MM.1S (cell line): Measurements from ENCODE around the gene ZNF771.

Source experiments
- DNase-seq: peaks from one replicate; pipeline ENCODE4 v3.0.0-alpha.2; 2015
- H2AFZ ChIP-seq: fragments of 300-600 bp; sonication (generic); 2 replicates; pipeline ENCODE4 v1.6.0; 2016; ENCODE audit warnings: antibody characterized with exemption, low read length
- H3F3A ChIP-seq: fragments of 300-600 bp; sonication (generic); 2 replicates; pipeline ENCODE4 v1.6.1; 2016; ENCODE audit warnings: mild to moderate bottlenecking, antibody characterized with exemption, low read length, moderate library complexity, mixed read lengths; ENCODE audit not compliant: insufficient read depth
- H3K27ac ChIP-seq: fragments of 300-600 bp; sonication (generic); 2 replicates; pipeline ENCODE4 v1.5.1; 2016; ENCODE audit warnings: mild to moderate bottlenecking, low read length
- H3K27me3 ChIP-seq: fragments of 300-600 bp; sonication (generic); replicated peaks from 2 replicates; pipeline ENCODE4 v1.6.0; 2016; ENCODE audit warnings: low read length; ENCODE audit not compliant: insufficient read depth
- H3K36me3 ChIP-seq: fragments of 300-600 bp; sonication (generic); replicated peaks from 2 replicates; pipeline ENCODE4 v1.6.1; 2016; ENCODE audit warnings: mild to moderate bottlenecking, low read length, mixed read lengths; ENCODE audit not compliant: insufficient read depth
- H3K4me1 ChIP-seq: fragments of 300-600 bp; sonication (generic); 2 replicates; pipeline ENCODE4 v1.6.1; 2016; ENCODE audit warnings: low read length, mixed read lengths
- H3K4me2 ChIP-seq: fragments of 300-600 bp; sonication (generic); 2 replicates; pipeline ENCODE4 v1.6.0; 2016; ENCODE audit warnings: low read depth, low read length
- H3K4me3 ChIP-seq: fragments of 300-600 bp; sonication (generic); 2 replicates; pipeline ENCODE4 v1.5.1; 2016; ENCODE audit warnings: low read length, mixed read lengths
- H3K79me2 ChIP-seq: fragments of 300-600 bp; sonication (generic); 2 replicates; pipeline ENCODE4 v1.6.1; 2016; ENCODE audit warnings: mixed run types, low read length, mixed read lengths
- H3K9ac ChIP-seq: fragments of 300-600 bp; sonication (generic); 2 replicates; pipeline ENCODE4 v1.6.1; 2016; ENCODE audit warnings: low read length, mixed read lengths
- H3K9me2 ChIP-seq: fragments of 300-600 bp; sonication (generic); replicated peaks from 2 replicates; pipeline ENCODE4 v1.6.1; 2016; ENCODE audit warnings: mild to moderate bottlenecking, low read length, mixed read lengths; ENCODE audit not compliant: insufficient read depth
- H3K9me3 ChIP-seq: fragments of 300-600 bp; sonication (generic); replicated peaks from 2 replicates; pipeline ENCODE4 v1.6.1; 2016; ENCODE audit warnings: mild to moderate bottlenecking, low read length, mixed read lengths; ENCODE audit not compliant: insufficient read depth
- H4K20me1 ChIP-seq: fragments of 300-600 bp; sonication (generic); 2 replicates; pipeline ENCODE4 v1.6.1; 2016; ENCODE audit warnings: mild to moderate bottlenecking, low read length, moderate library complexity, mixed read lengths; ENCODE audit not compliant: insufficient read depth
- EZH2 ChIP-seq: fragments of 300-600 bp; sonication (generic); optimal IDR thresholded peaks from 2 replicates; pipeline ENCODE3; 2017; ENCODE audit warnings: low read depth, mild to moderate bottlenecking, antibody characterized with exemption, low read length, mixed read lengths
- EZH2phosphoT487 ChIP-seq: fragments of 300-600 bp; sonication (generic); IDR thresholded peaks from 2 replicates; pipeline ENCODE4 v1.6.1; 2018; ENCODE audit warnings: antibody characterized with exemption, low read length
- TF ChIP-seq, protein P1 (sequence below): fragments of 300-600 bp; sonication (generic); IDR thresholded peaks from 2 replicates; pipeline ENCODE4 v1.5.1; 2016; ENCODE audit warnings: antibody characterized with exemption, low read length, mixed read lengths

ZNF771 gene

DNA sequence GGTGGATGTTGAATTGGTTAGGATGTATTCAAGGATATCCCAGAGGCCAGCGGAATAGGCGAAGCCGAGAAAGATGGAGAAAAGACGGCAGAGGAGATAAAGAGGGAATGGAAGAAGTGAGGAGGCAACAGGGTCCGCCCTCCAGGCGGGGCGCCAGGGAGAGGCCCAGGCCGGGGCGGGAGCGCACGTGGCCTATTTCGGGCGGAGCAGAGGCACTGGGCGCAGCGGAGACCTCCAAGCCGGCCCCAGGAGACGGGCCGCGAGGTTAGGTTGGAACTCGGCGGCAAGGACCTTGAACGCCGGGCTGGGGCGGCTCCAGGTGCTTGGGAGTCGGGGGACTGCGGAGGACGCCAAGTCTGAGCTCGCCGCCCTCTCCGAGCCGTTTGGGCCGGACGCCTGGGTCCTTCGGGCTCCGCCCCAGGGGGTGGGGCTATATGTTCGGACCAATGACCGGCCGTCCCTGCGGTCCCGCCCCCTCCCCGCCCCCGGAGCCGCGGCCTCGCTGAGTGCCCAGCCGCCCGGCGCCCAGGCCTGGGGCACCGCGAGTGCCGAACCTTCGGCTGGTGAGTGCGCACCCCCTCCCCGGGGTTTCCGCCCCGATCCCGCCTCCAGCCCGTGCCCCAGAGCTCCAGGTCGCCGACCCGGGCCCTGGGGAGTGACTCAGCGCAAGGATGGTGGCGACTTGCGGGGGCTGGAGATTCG is at the start of gene ZNF771:
Gene ZNF771 (plus strand): TSS at position 505 of the 702 bp plus-strand sequence. CDS start 448 bp downstream, outside the sequence.
- H3K9me2 ChIP-seq, result no peaks in the 10 kb centered on the region
- H3K4me2 ChIP-seq, result peak within 1 kb of the TSS; percentile 87
- peak within 1 kb of the TSS; percentile 55; the same call in 1 of the 2 replicates for H3K27ac ChIP-seq
- no peaks in the 10 kb centered on the region for H3K36me3 ChIP-seq
- peaks cover 16% of the 10 kb centered on the region for H3K4me1 ChIP-seq
- H3K9me3 ChIP-seq, result no peaks in the 10 kb centered on the region
- H3F3A ChIP-seq, result no peaks in the 10 kb centered on the region
- H3K4me3 ChIP-seq, result peak within 1 kb of the TSS; percentile 77
- H3K79me2 ChIP-seq, result peaks cover 22% of the 10 kb centered on the region
- no peaks in the 10 kb centered on the region for H3K27me3 ChIP-seq
- no peak for TF ChIP-seq EZH2
- TF ChIP-seq EZH2phosphoT487, result no peak
- TF ChIP-seq, protein P1, sequence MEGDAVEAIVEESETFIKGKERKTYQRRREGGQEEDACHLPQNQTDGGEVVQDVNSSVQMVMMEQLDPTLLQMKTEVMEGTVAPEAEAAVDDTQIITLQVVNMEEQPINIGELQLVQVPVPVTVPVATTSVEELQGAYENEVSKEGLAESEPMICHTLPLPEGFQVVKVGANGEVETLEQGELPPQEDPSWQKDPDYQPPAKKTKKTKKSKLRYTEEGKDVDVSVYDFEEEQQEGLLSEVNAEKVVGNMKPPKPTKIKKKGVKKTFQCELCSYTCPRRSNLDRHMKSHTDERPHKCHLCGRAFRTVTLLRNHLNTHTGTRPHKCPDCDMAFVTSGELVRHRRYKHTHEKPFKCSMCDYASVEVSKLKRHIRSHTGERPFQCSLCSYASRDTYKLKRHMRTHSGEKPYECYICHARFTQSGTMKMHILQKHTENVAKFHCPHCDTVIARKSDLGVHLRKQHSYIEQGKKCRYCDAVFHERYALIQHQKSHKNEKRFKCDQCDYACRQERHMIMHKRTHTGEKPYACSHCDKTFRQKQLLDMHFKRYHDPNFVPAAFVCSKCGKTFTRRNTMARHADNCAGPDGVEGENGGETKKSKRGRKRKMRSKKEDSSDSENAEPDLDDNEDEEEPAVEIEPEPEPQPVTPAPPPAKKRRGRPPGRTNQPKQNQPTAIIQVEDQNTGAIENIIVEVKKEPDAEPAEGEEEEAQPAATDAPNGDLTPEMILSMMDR, result no peak
- H2AFZ ChIP-seq, result peak within 1 kb of the TSS; percentile 83
- peak within 1 kb of the TSS; percentile 74 for H3K9ac ChIP-seq
- H4K20me1 ChIP-seq, result no peaks in the 10 kb centered on the region
- DNase-seq, result peak; percentile 94

DNA sequence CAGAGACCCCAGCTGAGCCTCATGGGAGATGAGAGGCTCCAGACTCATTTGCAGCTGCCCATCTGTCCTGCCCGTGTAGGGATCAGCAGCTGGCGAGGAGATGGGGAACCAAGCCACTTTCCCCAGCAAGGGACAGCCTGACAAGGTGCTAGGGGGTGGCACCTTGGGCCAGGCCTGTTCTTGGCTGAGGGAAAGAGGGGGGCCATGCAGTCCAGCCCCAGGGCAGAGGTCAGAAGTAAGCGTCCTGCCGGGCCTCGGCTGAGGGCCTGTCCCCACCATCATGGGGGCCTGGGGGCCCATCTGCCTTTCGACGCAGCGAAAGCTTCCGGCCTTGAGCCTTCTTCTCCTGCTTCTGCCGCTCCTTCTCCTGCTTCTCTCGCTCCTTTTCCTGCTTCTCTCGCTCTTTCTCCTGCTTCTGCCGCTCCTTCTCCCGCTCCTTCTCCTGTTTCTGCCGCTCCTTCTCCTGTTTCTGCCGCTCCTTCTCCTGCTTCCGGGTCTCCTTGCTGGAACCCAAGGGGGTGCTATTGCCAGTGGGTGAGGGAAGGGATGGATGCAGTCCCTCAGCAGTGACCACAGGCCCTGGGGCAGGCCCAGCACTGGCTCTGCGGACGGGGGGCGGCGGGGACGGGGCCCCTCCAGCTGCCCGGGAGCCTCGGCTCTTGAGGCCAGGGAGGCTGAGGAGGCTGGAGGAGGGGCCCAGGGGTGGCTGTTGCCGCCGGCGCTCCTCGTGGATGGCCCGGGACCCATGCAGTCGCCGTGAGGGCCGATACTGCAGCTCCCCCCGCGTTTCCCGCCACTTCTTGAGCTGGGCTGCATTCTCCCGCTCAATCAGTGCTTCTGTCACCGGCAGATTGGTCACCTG is 49.5 kb upstream of the ZNF771 start:
- DNase-seq, result no peak
- H3K9ac ChIP-seq, result no peak overlapping the region
- H3K27ac ChIP-seq, result no peak overlapping the region

DNA sequence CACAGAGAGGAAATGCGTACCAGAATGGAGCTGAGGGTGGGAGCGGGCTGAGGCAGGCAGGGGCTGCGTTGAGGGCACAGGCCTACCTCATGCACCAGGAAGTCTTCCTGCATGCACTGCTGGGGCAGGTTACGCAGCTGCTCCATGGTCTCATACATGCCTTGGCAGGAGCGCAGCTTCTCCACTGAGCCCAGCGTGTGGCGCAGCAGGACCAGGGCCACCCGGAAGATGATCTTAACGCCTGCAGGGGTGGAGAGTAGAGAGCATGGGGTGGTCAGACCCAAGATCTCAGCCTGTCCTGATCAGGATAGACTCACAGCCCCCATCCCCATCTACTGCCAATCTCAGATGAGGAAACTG is 48.8 kb upstream of the ZNF771 start:
- H3K36me3 ChIP-seq, result no peaks in the 10 kb centered on the region; the same call in 1 of the 2 replicates
- peaks cover 62% of the 10 kb centered on the region for H3K79me2 ChIP-seq
- H3K27me3 ChIP-seq, result no peaks in the 10 kb centered on the region
- no peak for DNase-seq
- no peak overlapping the region for H3K27ac ChIP-seq
- TF ChIP-seq EZH2phosphoT487, result no peak
- H3K9me2 ChIP-seq, result no peaks in the 10 kb centered on the region
- H4K20me1 ChIP-seq, result no peaks in the 10 kb centered on the region
- H2AFZ ChIP-seq, result no peak overlapping the region
- no peak overlapping the region for H3K4me2 ChIP-seq
- H3K9ac ChIP-seq, result no peak overlapping the region
- no peak overlapping the region for H3K4me3 ChIP-seq
- no peaks in the 10 kb centered on the region for H3K9me3 ChIP-seq
- peaks cover 15% of the 10 kb centered on the region for H3K4me1 ChIP-seq
- H3F3A ChIP-seq, result peaks cover 9% of the 10 kb centered on the region

More for the DNA sequence above, 49.5 kb upstream of the ZNF771 start:
- H3K4me1 ChIP-seq, result peaks cover 16% of the 10 kb centered on the region
- H3K27me3 ChIP-seq, result no peaks in the 10 kb centered on the region
- H3K79me2 ChIP-seq, result peaks cover 62% of the 10 kb centered on the region
- peaks cover 9% of the 10 kb centered on the region for H3F3A ChIP-seq
- H3K9me2 ChIP-seq, result no peaks in the 10 kb centered on the region
- H3K9me3 ChIP-seq, result no peaks in the 10 kb centered on the region
- H3K4me2 ChIP-seq, result no peak overlapping the region
- H3K36me3 ChIP-seq, result no peaks in the 10 kb centered on the region; the same call in 1 of the 2 replicates
- H4K20me1 ChIP-seq, result no peaks in the 10 kb centered on the region
- TF ChIP-seq, protein P1, result no peak
- no peak for TF ChIP-seq EZH2phosphoT487
- no peak for TF ChIP-seq EZH2
- no peak overlapping the region for H3K4me3 ChIP-seq
- H2AFZ ChIP-seq, result no peak overlapping the region
